Cerebellar cortex (tissue), 1 donor: ENCODE results near the gene TRAF2.

Experiments
- DNase-seq: peaks from one replicate; pipeline ENCODE4 v3.0.0-alpha.2; 2015; ENCODE audit warnings: low spot score

Gene TRAF2

GRCh38 chr9:136847088-136847825 lies 39.1 kb upstream of the TRAF2 start:
- no peak for DNase-seq

GRCh38 chr9:136847826-136848392 lies 38.4 kb upstream of the TRAF2 start:
- peak; percentile 57 for DNase-seq

- no peak for DNase-seq
Measured at GRCh38 chr9:136848393-136849037, 37.8 kb upstream of the TRAF2 start.

GRCh38 chr9:136849038-136849959 lies 37.0 kb upstream of the TRAF2 start, which contains the start of gene PHPT1:
PHPT1 (plus strand) TSS chr9:136849409; CDS start chr9:136849431, 22 bp downstream.
- peak; percentile 99 for DNase-seq

GRCh38 chr9:136849960-136850865 lies 36.1 kb upstream of the TRAF2 start:
- no peak for DNase-seq

GRCh38 chr9:136850866-136851775 lies 35.2 kb upstream of the TRAF2 start:
- DNase-seq = no peak

GRCh38 chr9:136851941-136852663 lies 34.2 kb upstream of the TRAF2 start, which contains the start of gene MAMDC4:
MAMDC4 (plus strand) TSS chr9:136852346; CDS start chr9:136852417, 71 bp downstream.
- DNase-seq = no peak

GRCh38 chr9:136852664-136853595 lies 33.4 kb upstream of the TRAF2 start:
- DNase-seq = no peak

GRCh38 chr9:136853596-136854112 lies 32.7 kb upstream of the TRAF2 start:
- DNase-seq = no peak

GRCh38 chr9:136854113-136854841 lies 32.0 kb upstream of the TRAF2 start:
- no peak for DNase-seq

GRCh38 chr9:136854842-136855460 lies 31.4 kb upstream of the TRAF2 start:
- DNase-seq = no peak

GRCh38 chr9:136855461-136856078 lies 30.7 kb upstream of the TRAF2 start:
- no peak for DNase-seq

- DNase-seq = no peak
Measured at GRCh38 chr9:136856079-136856476, 30.2 kb upstream of the TRAF2 start.

- no peak for DNase-seq
Measured at GRCh38 chr9:136856541-136857141, 29.7 kb upstream of the TRAF2 start.

- DNase-seq = no peak
Measured at GRCh38 chr9:136857166-136857565, 29.1 kb upstream of the TRAF2 start.
